ENCODE data around the gene ACAP2.

DNA sequence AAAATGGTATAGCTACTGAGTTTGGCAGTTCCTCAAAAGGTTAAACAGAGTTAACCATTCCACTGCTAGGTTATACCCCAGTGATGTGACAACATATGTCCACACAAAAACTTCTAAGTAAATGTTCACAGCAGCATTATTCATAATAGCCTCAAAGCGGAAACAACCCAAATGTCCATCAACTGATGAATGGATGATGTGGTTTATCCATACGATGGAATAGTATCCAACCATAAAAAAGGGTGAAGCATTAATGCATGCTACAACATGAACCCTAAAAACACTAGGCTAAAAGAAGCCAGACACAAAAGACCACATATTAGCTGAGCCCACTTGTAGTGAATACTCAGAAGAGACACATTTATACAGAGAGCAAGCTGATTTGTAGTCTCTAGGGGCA is 180.9 kb downstream of the ACAP2 start:
- TF ChIP-seq, protein P1, sequence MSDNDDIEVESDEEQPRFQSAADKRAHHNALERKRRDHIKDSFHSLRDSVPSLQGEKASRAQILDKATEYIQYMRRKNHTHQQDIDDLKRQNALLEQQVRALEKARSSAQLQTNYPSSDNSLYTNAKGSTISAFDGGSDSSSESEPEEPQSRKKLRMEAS (IDR thresholded peaks at IDR 0.05; ENCODE audit: low read depth, low read length): no peak
- TF ChIP-seq, protein P2, sequence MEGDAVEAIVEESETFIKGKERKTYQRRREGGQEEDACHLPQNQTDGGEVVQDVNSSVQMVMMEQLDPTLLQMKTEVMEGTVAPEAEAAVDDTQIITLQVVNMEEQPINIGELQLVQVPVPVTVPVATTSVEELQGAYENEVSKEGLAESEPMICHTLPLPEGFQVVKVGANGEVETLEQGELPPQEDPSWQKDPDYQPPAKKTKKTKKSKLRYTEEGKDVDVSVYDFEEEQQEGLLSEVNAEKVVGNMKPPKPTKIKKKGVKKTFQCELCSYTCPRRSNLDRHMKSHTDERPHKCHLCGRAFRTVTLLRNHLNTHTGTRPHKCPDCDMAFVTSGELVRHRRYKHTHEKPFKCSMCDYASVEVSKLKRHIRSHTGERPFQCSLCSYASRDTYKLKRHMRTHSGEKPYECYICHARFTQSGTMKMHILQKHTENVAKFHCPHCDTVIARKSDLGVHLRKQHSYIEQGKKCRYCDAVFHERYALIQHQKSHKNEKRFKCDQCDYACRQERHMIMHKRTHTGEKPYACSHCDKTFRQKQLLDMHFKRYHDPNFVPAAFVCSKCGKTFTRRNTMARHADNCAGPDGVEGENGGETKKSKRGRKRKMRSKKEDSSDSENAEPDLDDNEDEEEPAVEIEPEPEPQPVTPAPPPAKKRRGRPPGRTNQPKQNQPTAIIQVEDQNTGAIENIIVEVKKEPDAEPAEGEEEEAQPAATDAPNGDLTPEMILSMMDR (IDR thresholded peaks at IDR 0.05; ENCODE audit: low read depth, low read length): no peak

All from NB4 (cell line).